Suppressor macrophage treated with lipopolysaccharide for 1 hour (primary cell): ENCODE measurements around the gene SPINT2.
"Not testable (repeated sequence)": the region's sequence is repeated elsewhere in the genome, so short reads cannot be mapped to it uniquely, and the experiment has no call there.

ENCODE experiments used
- DNase-seq, 3 donors: peaks; one replicate each; pipeline ENCODE4 v3.0.0-alpha.2; 2020 to 2022

The SPINT2 gene

GRCh38 chr19:38243279-38243673 is 21.1 kb upstream of the SPINT2 start:
- no peak for DNase-seq

GRCh38 chr19:38245826-38246498 is 18.4 kb upstream of the SPINT2 start:
- DNase-seq: no peak

DNA sequence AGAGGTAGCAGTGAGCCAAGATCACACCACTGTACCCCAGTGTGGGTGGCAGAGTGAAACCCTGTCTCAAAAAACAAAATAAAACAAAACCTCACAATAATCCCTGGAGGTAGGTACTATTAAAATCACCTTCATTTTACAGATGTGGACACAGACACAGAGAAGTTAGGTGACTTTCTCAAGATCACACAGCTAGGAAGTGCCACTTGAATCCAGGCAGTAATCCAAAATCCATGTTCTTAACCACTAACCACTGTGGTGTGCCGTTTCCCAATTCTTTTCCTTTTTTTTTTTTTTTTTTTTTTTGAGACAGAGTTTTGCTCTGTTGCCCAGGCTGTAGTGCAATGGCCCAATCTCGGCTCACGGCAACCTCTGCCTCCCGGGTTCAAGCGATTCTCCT is 17.2 kb upstream of the SPINT2 start:
- DNase-seq: no peak

GRCh38 chr19:38247734-38248268 is 16.6 kb upstream of the SPINT2 start:
- no peak for DNase-seq

- DNase-seq: no peak
These were observed 16.0 kb upstream of the SPINT2 start for GRCh38 chr19:38248421-38248820.

GRCh38 chr19:38250428-38250820 is 13.9 kb upstream of the SPINT2 start:
- DNase-seq: no peak

DNA sequence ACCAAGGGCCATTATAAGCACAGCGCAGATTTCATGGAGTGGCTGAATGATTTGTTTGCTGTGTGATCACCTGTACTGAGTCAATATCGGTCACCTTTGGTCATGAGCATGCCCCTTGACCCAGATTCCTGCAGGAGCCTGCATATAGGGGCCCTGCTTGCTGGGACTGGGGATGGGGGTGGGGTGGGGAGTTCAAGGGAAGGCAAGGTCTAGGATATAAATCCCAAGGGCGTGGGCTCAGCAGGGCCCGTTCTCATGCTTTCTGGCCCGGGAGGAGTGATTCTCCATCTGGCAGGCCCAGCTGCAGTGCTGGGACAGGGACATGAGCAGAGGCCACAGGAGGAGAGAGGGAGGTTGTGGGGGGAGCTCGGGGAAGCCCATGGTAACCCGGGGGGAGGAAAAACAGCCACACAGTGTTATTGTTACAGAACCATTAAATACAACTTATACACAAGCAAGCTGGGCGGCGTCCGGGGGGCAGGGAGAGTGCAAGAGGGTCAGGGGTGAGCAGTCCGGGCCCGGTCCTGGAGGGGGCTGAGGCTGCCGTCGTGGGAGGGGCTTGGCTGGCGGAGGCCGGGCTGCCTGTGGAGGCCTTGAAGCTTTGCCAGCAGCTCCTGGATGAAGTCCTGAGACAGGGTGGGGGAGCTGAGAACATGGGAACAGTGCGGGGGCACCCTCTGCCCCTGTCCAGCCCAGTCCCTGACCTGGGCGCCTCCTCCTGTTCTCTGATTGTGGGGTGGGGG is 13.4 kb upstream of the SPINT2 start:
- no peak for DNase-seq

DNA sequence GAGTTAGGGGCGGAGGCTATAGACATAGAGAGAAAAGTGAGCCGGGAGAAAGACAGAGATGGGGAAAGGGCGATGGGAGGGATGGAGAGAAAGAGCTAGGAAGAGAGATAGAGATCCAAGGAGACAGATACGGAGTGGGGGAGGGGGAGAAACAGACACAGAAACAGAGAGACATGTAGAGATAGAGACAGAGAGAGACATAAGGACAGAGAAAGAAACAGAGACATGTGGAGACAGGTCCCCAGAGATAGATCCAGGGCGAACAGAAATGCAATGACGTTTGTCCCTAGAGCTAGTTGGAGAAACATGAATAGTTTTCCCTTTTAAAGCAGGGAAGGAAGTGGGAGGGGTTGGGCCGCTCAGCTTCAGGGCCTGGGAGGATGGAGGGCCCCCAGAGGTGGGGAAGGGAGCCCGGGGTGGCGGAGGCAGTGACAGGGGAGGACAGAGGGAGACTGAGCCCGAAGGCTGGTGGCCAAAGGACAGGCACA is 12.8 kb upstream of the SPINT2 start:
- DNase-seq: no peak

- no peak for DNase-seq
These were observed 12.0 kb upstream of the SPINT2 start for GRCh38 chr19:38252385-38252784.

DNA sequence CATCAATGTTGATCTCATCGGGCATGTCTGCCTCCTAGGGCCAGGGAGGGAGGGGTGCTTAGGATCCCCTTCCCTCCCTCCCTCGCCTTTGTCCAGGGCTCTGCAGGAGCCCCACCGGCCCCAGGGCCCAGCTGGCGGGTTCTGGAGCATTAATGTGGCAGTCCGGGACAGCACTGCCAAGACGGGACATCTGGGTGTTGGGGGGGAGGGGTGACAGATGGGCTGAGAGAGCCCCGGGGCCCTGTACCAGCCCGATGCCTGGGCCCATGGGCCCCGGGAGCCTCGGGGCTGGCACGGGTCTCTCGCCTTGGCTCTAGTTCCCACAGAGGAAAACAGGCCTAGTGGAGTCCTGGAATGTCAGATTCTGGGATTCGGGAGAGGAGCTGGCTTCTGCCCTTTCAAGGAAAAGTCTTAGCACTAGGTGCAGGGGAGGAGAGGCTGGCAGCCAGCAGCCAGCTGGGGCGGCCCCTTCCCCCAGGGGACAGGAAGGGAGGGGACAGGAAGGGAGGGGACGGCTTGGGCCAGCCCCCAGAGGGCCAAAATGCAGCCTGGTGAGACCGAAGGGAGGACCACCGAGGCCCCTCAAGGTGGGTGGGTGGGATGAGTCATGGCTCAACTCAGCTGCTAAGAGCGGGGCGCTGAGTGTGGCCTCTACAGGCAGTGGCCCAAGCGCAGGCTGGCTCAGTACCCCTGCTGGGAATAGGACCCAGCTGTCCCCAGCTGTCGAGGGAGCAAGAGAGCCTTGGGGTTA is 11.3 kb upstream of the SPINT2 start:
- DNase-seq: no peak

DNA sequence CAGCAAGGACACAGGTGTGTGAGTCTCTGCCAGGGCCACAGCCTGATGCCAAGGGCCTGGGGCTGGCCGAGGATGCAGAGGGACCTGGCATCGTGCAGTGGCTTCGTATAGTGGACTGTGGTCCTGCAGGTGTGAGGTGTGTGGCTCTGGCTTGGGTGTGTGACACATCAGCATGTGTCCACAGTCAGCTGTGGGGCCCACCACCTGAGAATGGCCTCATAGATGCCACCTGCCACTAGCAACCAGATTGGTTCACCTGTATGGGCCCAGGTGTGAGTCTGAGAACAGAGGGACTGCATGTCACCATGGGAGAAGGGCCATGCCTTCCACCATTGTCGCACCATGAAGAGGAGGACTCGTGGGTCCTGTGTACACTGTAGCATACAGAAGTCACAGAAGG is 10.6 kb upstream of the SPINT2 start:
- DNase-seq: no peak

- DNase-seq: no peak
These were observed 8.9 kb upstream of the SPINT2 start for GRCh38 chr19:38255383-38256014.

DNA sequence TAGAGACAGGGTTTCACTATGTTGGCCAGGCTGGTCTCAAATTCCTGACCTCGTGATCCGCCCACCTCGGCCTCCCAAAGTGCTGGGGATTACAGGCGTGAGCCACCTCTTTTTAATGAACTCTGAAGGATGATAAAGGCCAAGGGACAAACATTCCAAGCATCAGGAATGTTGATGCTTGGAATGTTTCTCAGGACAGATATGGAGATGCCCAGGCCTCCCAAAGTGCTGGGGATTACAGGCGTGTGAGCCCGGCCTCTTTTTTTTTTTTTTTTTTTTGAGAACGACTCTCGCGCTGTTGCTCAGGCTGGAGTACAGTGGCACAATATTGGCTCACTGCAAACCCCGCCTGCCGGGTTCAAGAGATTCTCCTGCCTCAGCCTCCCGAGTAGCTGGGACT is 2.4 kb upstream of the SPINT2 start:
- DNase-seq: not testable (repeated sequence)

GRCh38 chr19:38262585-38263268 is 1.6 kb upstream of the SPINT2 start:
- DNase-seq: no peak

GRCh38 chr19:38263689-38264485 is 486 bp upstream of the SPINT2 start:
- DNase-seq: peak; percentile 89 to 92 (median 91)

GRCh38 chr19:38265213-38265861 is 964 bp downstream of the SPINT2 start:
- peak in 2 of 3 donors; percentile 26 to 28 for DNase-seq

DNA sequence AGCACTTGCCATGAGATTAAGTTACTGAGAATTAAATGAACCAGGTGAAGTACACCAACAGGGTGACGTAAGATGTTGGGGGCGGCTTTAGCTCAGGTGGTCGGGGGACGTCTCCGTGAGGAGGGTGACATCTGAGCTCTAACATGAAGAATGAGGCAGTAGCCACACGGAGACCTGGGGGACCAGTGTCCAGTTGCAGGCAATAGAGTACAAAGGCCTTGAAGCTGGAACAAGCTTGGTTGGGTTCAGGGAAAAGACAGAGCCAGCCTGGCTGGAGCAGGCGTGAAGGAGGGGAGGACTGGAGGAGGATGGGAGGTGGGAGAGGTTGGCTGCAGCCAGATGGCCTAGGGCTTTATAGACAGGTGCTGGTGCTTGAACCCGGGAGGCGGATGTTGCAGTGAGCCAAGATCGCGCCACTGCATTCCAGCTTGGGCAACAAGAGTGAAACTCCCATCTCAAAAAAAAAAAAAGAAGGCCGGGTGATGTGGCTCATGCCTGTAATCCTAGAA is 1.6 kb downstream of the SPINT2 start:
- DNase-seq: no peak

DNA sequence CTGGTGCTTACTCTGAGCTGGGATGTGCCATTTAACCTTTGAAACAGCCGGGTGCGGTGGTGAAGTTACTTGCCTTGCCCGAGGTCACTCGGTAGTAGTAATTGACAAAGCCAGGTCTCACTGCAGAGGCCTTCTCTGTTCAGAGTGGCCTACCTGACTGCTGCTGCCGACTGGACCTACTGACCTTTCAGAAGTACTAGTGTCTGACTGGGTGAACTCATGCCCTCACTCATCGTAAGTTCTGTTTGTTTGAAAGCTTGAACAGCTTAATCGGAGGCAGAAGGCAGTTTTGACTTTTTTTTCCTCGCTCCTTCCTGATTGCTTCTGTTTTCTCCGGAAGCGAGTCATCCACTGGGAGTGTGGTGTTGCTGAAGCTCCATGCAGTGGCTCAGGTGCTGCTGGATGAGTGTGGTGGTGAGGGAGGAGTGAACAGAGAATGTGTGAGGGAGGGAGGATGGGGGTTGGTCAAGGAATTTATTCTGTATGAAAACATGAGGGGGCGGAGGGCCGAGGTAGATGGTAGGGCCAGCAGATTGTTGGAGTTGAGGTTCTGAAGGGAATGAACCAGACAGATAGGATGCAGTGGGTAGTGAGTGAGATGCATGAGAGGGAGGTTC is 2.7 kb downstream of the SPINT2 start:
- no peak for DNase-seq

- DNase-seq: no peak
These were observed 3.5 kb downstream of the SPINT2 start for GRCh38 chr19:38267761-38268483.

DNA sequence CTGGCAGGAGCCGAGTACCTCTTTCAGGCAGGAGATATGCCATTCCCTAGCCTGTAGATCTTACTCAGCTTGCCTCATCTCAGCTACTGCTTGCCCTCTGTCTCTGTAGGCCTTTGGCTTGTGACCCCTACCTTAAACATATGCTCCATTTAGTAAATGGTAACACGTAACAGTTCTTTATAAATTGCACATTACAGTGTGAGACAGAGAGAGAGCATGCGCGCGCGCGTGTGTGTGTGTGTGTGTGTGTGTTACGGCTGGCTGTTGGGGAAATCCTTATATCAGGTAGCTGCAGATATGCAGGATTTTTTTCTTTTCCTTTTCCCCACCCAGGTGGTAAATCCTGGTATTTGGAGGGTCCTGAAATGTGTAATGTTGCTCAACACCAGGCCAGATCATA is 4.2 kb downstream of the SPINT2 start:
- DNase-seq: no peak
